SH-SY5Y (cell line): ENCODE measurements around the gene TTC1.

Experiments
- GATA2 ChIP-seq: IDR thresholded peaks from 2 replicates; pipeline ENCODE4 v1.6.1; 2011; ENCODE audit warnings: mild to moderate bottlenecking, low read depth, low read length
- GATA3 ChIP-seq: IDR thresholded peaks from 2 replicates; pipeline ENCODE4 v1.6.1; 2011; ENCODE audit warnings: low read depth, mild to moderate bottlenecking, low read length, moderate library complexity

- TF ChIP-seq GATA2 = no peak
- no peak for TF ChIP-seq GATA3
Measured at GRCh38 chr5:160054831-160055230, 45.9 kb downstream of the TTC1 start.
